SH-SY5Y (cell line): ENCODE results near the gene EFNB2.

Source experiments
- GATA2 ChIP-seq: IDR thresholded peaks from 2 replicates; pipeline ENCODE4 v1.6.1; 2011; ENCODE audit warnings: mild to moderate bottlenecking, low read depth, low read length
- GATA3 ChIP-seq: IDR thresholded peaks from 2 replicates; pipeline ENCODE4 v1.6.1; 2011; ENCODE audit warnings: low read depth, mild to moderate bottlenecking, low read length, moderate library complexity

- TF ChIP-seq GATA2 (no peak), GATA3 (no peak)
Measured at GRCh38 chr13:106540613-106541012, 5.2 kb upstream of the EFNB2 start.
